Ammon's horn (tissue), 1 donor: ENCODE measurements around the gene GRK4.
"Not testable (repeated sequence)": the region's sequence is repeated elsewhere in the genome, so short reads cannot be mapped to it uniquely, and the experiment has no call there.

Experiments used
- DNase-seq: peaks from one replicate; pipeline ENCODE4 v3.0.0-alpha.2; 2016; ENCODE audit warnings: low spot score

GRK4 gene

GRCh38 chr4:2963175-2963965 lies at the start of gene GRK4, which contains the start of gene NOP14:
Gene GRK4 (plus strand): TSS chr4:2963571. CDS start chr4:2964071, 500 bp downstream.
Gene NOP14 (minus strand): TSS chr4:2963406. CDS start chr4:2963319, 87 bp downstream.
- peak; percentile 99 for DNase-seq

GRCh38 chr4:2914256-2915126 lies 48.9 kb upstream of the GRK4 start:
- DNase-seq: no peak

GRCh38 chr4:2915789-2916188 lies 47.6 kb upstream of the GRK4 start:
- no peak for DNase-seq

GRCh38 chr4:2916696-2917095 lies 46.7 kb upstream of the GRK4 start:
- DNase-seq: not testable (repeated sequence)

GRCh38 chr4:2918300-2918699 lies 45.1 kb upstream of the GRK4 start:
- DNase-seq: not testable (repeated sequence)

- not testable (repeated sequence) for DNase-seq
Observed at GRCh38 chr4:2918714-2919113, 44.7 kb upstream of the GRK4 start.

- not testable (repeated sequence) for DNase-seq
Observed at GRCh38 chr4:2922453-2923101, 40.8 kb upstream of the GRK4 start.

- DNase-seq: no peak
Observed at GRCh38 chr4:2923141-2923551, 40.2 kb upstream of the GRK4 start.

- no peak for DNase-seq
Observed at GRCh38 chr4:2923668-2924173, 39.6 kb upstream of the GRK4 start.

GRCh38 chr4:2924286-2924685 lies 39.1 kb upstream of the GRK4 start:
- DNase-seq: no peak

GRCh38 chr4:2924765-2925301 lies 38.5 kb upstream of the GRK4 start:
- DNase-seq: no peak

GRCh38 chr4:2925496-2925895 lies 37.9 kb upstream of the GRK4 start:
- DNase-seq: no peak

GRCh38 chr4:2925931-2926860 lies 37.2 kb upstream of the GRK4 start:
- no peak for DNase-seq

GRCh38 chr4:2927016-2927695 lies 36.2 kb upstream of the GRK4 start:
- no peak for DNase-seq

- no peak for DNase-seq
Observed at GRCh38 chr4:2927696-2928075, 35.7 kb upstream of the GRK4 start.

- no peak for DNase-seq
Observed at GRCh38 chr4:2928242-2929176, 34.9 kb upstream of the GRK4 start.

- DNase-seq: no peak
Observed at GRCh38 chr4:2929469-2929868, 33.9 kb upstream of the GRK4 start.

- no peak for DNase-seq
Observed at GRCh38 chr4:2930135-2930757, 33.1 kb upstream of the GRK4 start.
